GM12801 (cell line): Measurements from ENCODE around the gene RABGAP1L.

ENCODE experiments used
- CTCF ChIP-seq: IDR thresholded peaks from one replicate; pipeline ENCODE4 v1.5.1; 2011; ENCODE audit warnings: control low read depth; ENCODE audit not compliant: insufficient read length; ENCODE audit errors: extremely low read depth

The RABGAP1L gene

GRCh38 chr1:174301295-174302077, 142.2 kb downstream of the RABGAP1L start:
- TF ChIP-seq CTCF: no peak

- TF ChIP-seq CTCF: no peak
These were observed 149.3 kb downstream of the RABGAP1L start for GRCh38 chr1:174308604-174309003.

GRCh38 chr1:174309490-174309889, 150.2 kb downstream of the RABGAP1L start:
- no peak for TF ChIP-seq CTCF

GRCh38 chr1:174314433-174314832, 155.1 kb downstream of the RABGAP1L start:
- TF ChIP-seq CTCF: no peak

GRCh38 chr1:174315239-174315638, 155.9 kb downstream of the RABGAP1L start:
- no peak for TF ChIP-seq CTCF

GRCh38 chr1:174322202-174322862, 163.0 kb downstream of the RABGAP1L start:
- no peak for TF ChIP-seq CTCF

- no peak for TF ChIP-seq CTCF
These were observed 165.2 kb downstream of the RABGAP1L start for GRCh38 chr1:174324493-174324892.
